ENCODE results near the gene C20orf144. TPM values are rescaled to one million over a fixed set of nuclear protein-coding genes. Genes with fewer than 3 reads are reported as not detected.

The C20orf144 gene
- total and polyA plus RNA-seq, 2 experiments from 2014 or later: 0.26 to 0.66 TPM

GRCh38 chr20:33622705-33623365 lies 39.3 kb upstream of the C20orf144 start:
- peaks cover 14% of the 10 kb centered on the region for H3K36me3 Mint-ChIP-seq (ENCODE audit: low read depth)
- no peaks in the 10 kb centered on the region for H3K9me3 Mint-ChIP-seq
- Histone ChIP-seq H3K4me1 (ENCODE audit: insufficient read depth) (no peaks in the 10 kb centered on the region), H2AFZ (no peak overlapping the region), H3K27me3 (ENCODE audit: insufficient read depth) (no peaks in the 10 kb centered on the region), H3K36me3 (ENCODE audit: insufficient read depth) (no peaks in the 10 kb centered on the region; the same call in 1 of the 2 replicates), H3K27ac (ENCODE audit: low read depth) (no peak overlapping the region), H3F3A (replicated peaks; ENCODE audit: low read depth) (no peaks in the 10 kb centered on the region), H3K9me2 (ENCODE audit: insufficient read depth) (no peaks in the 10 kb centered on the region), H3K4me2 (no peak overlapping the region), H4K20me1 (replicated peaks; ENCODE audit: insufficient read depth) (no peaks in the 10 kb centered on the region), H3K79me2 (replicated peaks; ENCODE audit: insufficient read depth) (no peaks in the 10 kb centered on the region), H3K4me3 (no peak overlapping the region)
- ATAC-seq: no peak
- peak; percentile 7 for DNase-seq (ENCODE audit: low spot score)
- TF ChIP-seq STAT1 (IDR thresholded peaks at IDR 0.05; ENCODE audit: unreplicated experiment) (no peak), POLR2AphosphoS5 (IDR thresholded peaks at IDR 0.05; ENCODE audit: low read depth) (no peak), NANOG (IDR thresholded peaks at IDR 0.05; ENCODE audit: borderline replicate concordance) (no peak), CREB1 (CRISPR knock-in tag; IDR thresholded peaks at IDR 0.05; ENCODE audit: low read depth) (no peak), REST (IDR thresholded peaks at IDR 0.05; ENCODE audit: unreplicated experiment) (no peak), CTCF (conservative IDR thresholded peaks at IDR 0.05; ENCODE audit: low read depth in 2 of 2) (no peak), EZH2phosphoT487 (IDR thresholded peaks at IDR 0.05; ENCODE audit: unreplicated experiment) (no peak), ETS1 (IDR thresholded peaks at IDR 0.05) (no peak)
- no peak overlapping the region for H3K4me3 Mint-ChIP-seq
- H3K27me3 Mint-ChIP-seq (ENCODE audit: insufficient read depth, low read depth, poor library complexity): no peaks in the 10 kb centered on the region
- peaks cover 4% of the 10 kb centered on the region; the same call in 2 of the 3 replicates for H3K4me1 Mint-ChIP-seq
- no peak overlapping the region for H3K27ac Mint-ChIP-seq

GRCh38 chr20:33624399-33624798 lies 37.7 kb upstream of the C20orf144 start:
- H3K79me2 ChIP-seq (replicated peaks; ENCODE audit: insufficient read depth): no peaks in the 10 kb centered on the region
- H2AFZ ChIP-seq: no peak overlapping the region
- no peaks in the 10 kb centered on the region for H4K20me1 ChIP-seq (replicated peaks; ENCODE audit: insufficient read depth)
- H3K36me3 Mint-ChIP-seq (ENCODE audit: low read depth): peaks cover 18% of the 10 kb centered on the region
- no peak for TF ChIP-seq ZNF331 (CRISPR knock-in tag; IDR thresholded peaks at IDR 0.05; ENCODE audit: low read depth)
- TF ChIP-seq EZH2phosphoT487 (IDR thresholded peaks at IDR 0.05; ENCODE audit: unreplicated experiment): no peak
- TF ChIP-seq EZH2 (IDR thresholded peaks at IDR 0.05; ENCODE audit: low read depth, unreplicated experiment): no peak
- H3K36me3 ChIP-seq (ENCODE audit: insufficient read depth): no peaks in the 10 kb centered on the region; the same call in 1 of the 2 replicates
- H3K9me3 Mint-ChIP-seq: no peaks in the 10 kb centered on the region
- no peaks in the 10 kb centered on the region for H3F3A ChIP-seq (replicated peaks; ENCODE audit: low read depth)
- H3K4me1 Mint-ChIP-seq: no peaks in the 10 kb centered on the region
- H3K4me3 Mint-ChIP-seq: no peak overlapping the region
- H3K27me3 Mint-ChIP-seq (ENCODE audit: insufficient read depth, low read depth, poor library complexity): no peaks in the 10 kb centered on the region
- H3K4me2 ChIP-seq: no peak overlapping the region
- no peak overlapping the region for H3K4me3 ChIP-seq
- no peaks in the 10 kb centered on the region for H3K9me2 ChIP-seq (ENCODE audit: insufficient read depth)
- DNase-seq (ENCODE audit: low spot score) (no peak), ATAC-seq (no peak)
- H3K27ac ChIP-seq (ENCODE audit: low read depth): no peak overlapping the region
- no peak overlapping the region for H3K27ac Mint-ChIP-seq
- H3K4me1 ChIP-seq (ENCODE audit: insufficient read depth): no peaks in the 10 kb centered on the region
- H3K27me3 ChIP-seq (ENCODE audit: insufficient read depth): no peaks in the 10 kb centered on the region
